ENCODE measurements around the gene CHST15. TPM values are rescaled to one million over a fixed set of nuclear protein-coding genes. Genes with fewer than 3 reads are reported as not detected.

CHST15 gene
- total and polyA plus RNA-seq, 2 of the 13 experiments (the other 11 are each of a cell fraction or from before 2014, with no cell fraction given) = 1.4 to 94.7 TPM

GRCh38 chr10:124084708-124085107, 8.7 kb downstream of the CHST15 start:
- WGBS (ENCODE audit: low lambda C conversion rate) = 77% methylated on average over 7 of the region's 9 CpGs
- Histone ChIP-seq H2AFZ (ENCODE audit: low read length) (no peak overlapping the region), H3K9ac (ENCODE audit: insufficient read depth, low read depth, low read length) (no peak overlapping the region), H3K4me3 (replicated peaks in 1 of 3; ENCODE audit: insufficient read depth in 1 of 3, low read depth in 2 of 3, low read length in 3 of 3) (no peak overlapping the region), H4K20me1 (ENCODE audit: insufficient read depth, low read length) (peaks cover 98% of the 10 kb centered on the region), H3K4me2 (ENCODE audit: low read depth, low read length) (peak overlapping the region; percentile 20; the same call in 1 of the 2 replicates), H3K79me2 (ENCODE audit: insufficient read depth, low read length) (peaks cover 100% of the 10 kb centered on the region), H3K9me3 (ENCODE audit: low read length) (no peaks in the 10 kb centered on the region), H3K4me1 (ENCODE audit: insufficient read depth, low read length) (peaks cover 82% of the 10 kb centered on the region), H3K27me3 (ENCODE audit: control insufficient read depth in 1 of 2, insufficient read depth in 2 of 2, low read length in 2 of 2) (no peaks in the 10 kb centered on the region), H3K27ac (ENCODE audit: extremely low read length, insufficient read depth, low read length) (no peak overlapping the region), H3K36me3 (replicated peaks in 1 of 2; ENCODE audit: control insufficient read depth in 1 of 2, insufficient read depth in 2 of 2, low read length in 2 of 2) (peaks cover 14 to 53% of the 10 kb centered on the region in 2 experiments)
- no peak for DNase-seq (ENCODE audit: low spot score)
- in situ Hi-C loops (cut with HindIII; ENCODE audit: extremely low pct_ligation_motif_present, low pct_unique_long_range_greater_than_20kb) (no loop called here), intact Hi-C loops (cut with micrococcal nuclease; ENCODE audit: unreplicated experiment) (no loop called here)
- no peak for FAIRE-seq
- no TSS peak for BruUV-seq (replicated peaks)
- CTCF ChIA-PET (ENCODE audit: low intra/inter-chr PET ratio, low total read pairs) = no interaction called here
- POLR2A ChIA-PET = no interaction called here
- ATAC-seq = no peak
- TF ChIP-seq SRSF1 (optimal IDR thresholded peaks at IDR 0.05; ENCODE audit: low read depth, low read length) (no peak), ARNT2 (CRISPR knock-in tag; IDR thresholded peaks at IDR 0.05; ENCODE audit: low read depth) (no peak), ZNF136 (CRISPR knock-in tag; IDR thresholded peaks at IDR 0.05; ENCODE audit: low read depth) (no peak), ZBTB33 (CRISPR knock-in tag; IDR thresholded peaks at IDR 0.05) (peak; percentile 81), ARID2 (CRISPR knock-in tag; IDR thresholded peaks at IDR 0.05; ENCODE audit: borderline replicate concordance) (no peak), ZNF567 (CRISPR knock-in tag; IDR thresholded peaks at IDR 0.05; ENCODE audit: borderline replicate concordance) (no peak)

All from HepG2 (cell line).